Neural progenitor cell (in vitro differentiated cells): Measurements from ENCODE around the gene GP1BA. TPM values are rescaled to one million over a fixed set of nuclear protein-coding genes. Genes with fewer than 3 reads are reported as not detected.

ENCODE experiments used
- DNase-seq: peaks from one replicate; pipeline ENCODE4 v3.0.0-alpha.2; 2016; ENCODE audit warnings: low spot score
- H2AFZ ChIP-seq: fragments of 200-600 bp; sonication (generic); replicated peaks from 2 replicates; pipeline ENCODE4 v1.6.1; 2016; ENCODE audit warnings: antibody characterized with exemption
- H3F3A ChIP-seq: fragments of 200-600 bp; sonication (generic); 2 replicates; pipeline ENCODE4 v1.6.1; 2016; ENCODE audit warnings: antibody characterized with exemption, low read depth
- H3K27ac ChIP-seq: fragments of 200-600 bp; sonication (generic); 2 replicates; pipeline ENCODE4 v1.5.1; 2016; ENCODE audit warnings: mild to moderate bottlenecking
- H3K27me3 ChIP-seq: fragments of 200-600 bp; sonication (generic); 2 replicates; pipeline ENCODE4 v1.6.1; 2016; ENCODE audit warnings: mild to moderate bottlenecking, moderate library complexity
- H3K36me3 ChIP-seq: fragments of 200-600 bp; sonication (generic); 2 replicates; pipeline ENCODE4 v1.5.1; 2016
- H3K4me1 ChIP-seq: fragments of 200-600 bp; sonication (generic); 2 replicates; pipeline ENCODE4 v1.6.1; 2016; ENCODE audit warnings: mixed run types
- H3K4me2 ChIP-seq: fragments of 200-600 bp; sonication (generic); 2 replicates; pipeline ENCODE4 v1.6.1; 2016
- H3K4me3 ChIP-seq: fragments of 200-600 bp; sonication (generic); 2 replicates; pipeline ENCODE4 v1.5.1; 2016
- H3K79me2 ChIP-seq: fragments of 200-600 bp; sonication (generic); 2 replicates; pipeline ENCODE4 v1.6.1; 2016; ENCODE audit warnings: low read depth
- H3K9ac ChIP-seq: fragments of 200-600 bp; sonication (generic); 2 replicates; pipeline ENCODE4 v1.6.1; 2016
- H3K9me3 ChIP-seq: fragments of 200-600 bp; sonication (generic); 2 replicates; pipeline ENCODE4 v1.5.1; 2016; ENCODE audit warnings: low read depth
- H4K20me1 ChIP-seq: fragments of 200-600 bp; sonication (generic); 2 replicates; pipeline ENCODE4 v1.6.1; 2016; ENCODE audit warnings: low read depth
- H3K27ac Mint-ChIP-seq: 3 replicates; pipeline ENCODE4 v1.8.0; 2021; ENCODE audit warnings: mixed read lengths
- H3K27me3 Mint-ChIP-seq: 2 replicates; pipeline ENCODE4 v1.8.0; 2022; ENCODE audit warnings: low read depth, mild to moderate bottlenecking, inconsistent platforms, moderate library complexity, mixed read lengths; ENCODE audit not compliant: insufficient read depth
- H3K36me3 Mint-ChIP-seq: 3 replicates; pipeline ENCODE4 v1.8.0; 2021; ENCODE audit warnings: mixed read lengths
- H3K4me1 Mint-ChIP-seq: 3 replicates; pipeline ENCODE4 v1.8.0; 2021; ENCODE audit warnings: mixed read lengths
- H3K4me3 Mint-ChIP-seq: 3 replicates; pipeline ENCODE4 v1.8.0; 2021; ENCODE audit warnings: mild to moderate bottlenecking, moderate library complexity, mixed read lengths
- H3K9me3 Mint-ChIP-seq: 3 replicates; pipeline ENCODE4 v1.8.0; 2020; ENCODE audit warnings: mixed read lengths
- EZH2 ChIP-seq: fragments of 200-600 bp; sonication (generic); IDR thresholded peaks from 2 replicates; pipeline ENCODE4 v1.6.1; 2017; ENCODE audit warnings: antibody characterized with exemption, mild to moderate bottlenecking, moderate library complexity
- EZH2phosphoT487 ChIP-seq: fragments of 200-600 bp; sonication (generic); IDR thresholded peaks from 2 replicates; pipeline ENCODE4 v1.6.1; 2017; ENCODE audit warnings: antibody characterized with exemption
- total RNA-seq: library from RNA; depleted of rRNA; stranded (reverse); fragments of >200 nt; gene quantifications from 2 replicates; pipeline ENCODE4 v1.2.3, GENCODE V29; 2015; ENCODE audit warnings: low replicate concordance
- TF ChIP-seq, protein P1 (sequence below): fragments of 200-600 bp; sonication (generic); IDR thresholded peaks from 2 replicates; pipeline ENCODE4 v1.5.1; 2017; ENCODE audit warnings: antibody characterized with exemption, mild to moderate bottlenecking

The GP1BA gene
- total RNA-seq = not detected in 2 replicates

DNA sequence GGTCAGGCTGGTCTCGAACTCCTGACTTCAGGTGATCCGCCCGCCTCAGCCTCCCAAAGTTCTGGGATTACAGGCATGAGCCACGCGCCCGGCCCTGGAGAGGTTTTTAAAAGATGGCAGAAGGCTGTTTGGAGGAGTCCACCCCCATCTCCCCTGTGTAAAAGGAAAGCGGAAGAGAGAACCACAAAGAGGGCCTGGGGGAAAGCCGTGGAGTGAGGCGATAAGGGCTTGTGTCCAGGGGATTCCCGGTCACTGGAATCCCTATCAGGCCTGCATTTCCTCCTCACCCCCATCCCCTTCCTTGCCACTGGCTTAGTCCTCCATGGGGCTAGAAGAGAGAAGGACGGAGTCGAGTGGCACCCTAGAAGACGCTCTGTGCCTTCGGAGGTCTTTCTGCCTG, at the start of gene GP1BA:
GP1BA (plus strand) TSS at position 315 of the 400 bp plus-strand sequence. CDS start 328 bp downstream, outside the sequence.
- no peak for TF ChIP-seq EZH2phosphoT487
- TF ChIP-seq, protein P1, sequence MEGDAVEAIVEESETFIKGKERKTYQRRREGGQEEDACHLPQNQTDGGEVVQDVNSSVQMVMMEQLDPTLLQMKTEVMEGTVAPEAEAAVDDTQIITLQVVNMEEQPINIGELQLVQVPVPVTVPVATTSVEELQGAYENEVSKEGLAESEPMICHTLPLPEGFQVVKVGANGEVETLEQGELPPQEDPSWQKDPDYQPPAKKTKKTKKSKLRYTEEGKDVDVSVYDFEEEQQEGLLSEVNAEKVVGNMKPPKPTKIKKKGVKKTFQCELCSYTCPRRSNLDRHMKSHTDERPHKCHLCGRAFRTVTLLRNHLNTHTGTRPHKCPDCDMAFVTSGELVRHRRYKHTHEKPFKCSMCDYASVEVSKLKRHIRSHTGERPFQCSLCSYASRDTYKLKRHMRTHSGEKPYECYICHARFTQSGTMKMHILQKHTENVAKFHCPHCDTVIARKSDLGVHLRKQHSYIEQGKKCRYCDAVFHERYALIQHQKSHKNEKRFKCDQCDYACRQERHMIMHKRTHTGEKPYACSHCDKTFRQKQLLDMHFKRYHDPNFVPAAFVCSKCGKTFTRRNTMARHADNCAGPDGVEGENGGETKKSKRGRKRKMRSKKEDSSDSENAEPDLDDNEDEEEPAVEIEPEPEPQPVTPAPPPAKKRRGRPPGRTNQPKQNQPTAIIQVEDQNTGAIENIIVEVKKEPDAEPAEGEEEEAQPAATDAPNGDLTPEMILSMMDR = no peak
- no peak for TF ChIP-seq EZH2
- Histone ChIP-seq H3K27ac (no peak within 1 kb of the TSS), H3K4me2 (no peak within 1 kb of the TSS), H3K4me3 (no peak within 1 kb of the TSS), H3K79me2 (no peaks in the 10 kb centered on the region), H3K9me3 (no peaks in the 10 kb centered on the region), H3K27me3 (no peaks in the 10 kb centered on the region), H3K4me1 (no peaks in the 10 kb centered on the region), H3K36me3 (no peaks in the 10 kb centered on the region), H3K9ac (no peak within 1 kb of the TSS), H2AFZ (no peak within 1 kb of the TSS), H4K20me1 (no peaks in the 10 kb centered on the region), H3F3A (peaks cover 3% of the 10 kb centered on the region)
- no peak for DNase-seq
- Mint-ChIP-seq H3K4me3 (peak within 1 kb of the TSS; percentile 0), H3K4me1 (peaks cover 2% of the 10 kb centered on the region), H3K27me3 (peaks cover 6% of the 10 kb centered on the region), H3K27ac (peak within 1 kb of the TSS; percentile 88), H3K36me3 (peaks cover 22% of the 10 kb centered on the region), H3K9me3 (no peaks in the 10 kb centered on the region)

DNA sequence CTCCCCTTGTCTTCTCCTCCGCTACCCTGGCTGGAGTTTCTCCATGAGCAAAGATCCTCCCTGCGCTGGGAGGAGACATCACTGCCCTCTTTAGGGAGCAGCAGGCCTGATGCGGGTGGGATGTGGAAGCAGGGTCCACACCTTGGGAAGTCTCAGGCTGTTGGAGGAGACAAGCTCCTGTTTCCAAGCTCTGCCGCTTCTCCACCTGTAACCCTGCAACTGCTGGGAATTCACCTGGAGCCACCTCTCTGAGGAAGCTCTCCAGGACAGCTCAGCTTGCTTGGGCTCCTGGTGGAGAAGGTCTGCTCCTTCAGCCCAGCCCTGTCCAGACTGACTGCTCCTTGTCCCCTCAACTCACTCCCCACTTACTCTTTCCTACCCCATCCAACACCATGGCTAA, 47.6 kb upstream of the GP1BA start:
- Histone ChIP-seq H3K27ac (no peak overlapping the region), H3K9me3 (no peaks in the 10 kb centered on the region), H3K4me3 (no peak overlapping the region), H2AFZ (no peak overlapping the region), H3F3A (peaks cover 9% of the 10 kb centered on the region), H3K4me2 (no peak overlapping the region), H4K20me1 (peaks cover 3% of the 10 kb centered on the region), H3K27me3 (no peaks in the 10 kb centered on the region), H3K79me2 (no peaks in the 10 kb centered on the region), H3K4me1 (no peaks in the 10 kb centered on the region), H3K36me3 (no peaks in the 10 kb centered on the region), H3K9ac (no peak overlapping the region)
- TF ChIP-seq, protein P1 = no peak
- TF ChIP-seq EZH2phosphoT487 = no peak
- no peak for TF ChIP-seq EZH2
- no peaks in the 10 kb centered on the region for H3K9me3 Mint-ChIP-seq
- peaks cover 11% of the 10 kb centered on the region for H3K36me3 Mint-ChIP-seq
- H3K4me3 Mint-ChIP-seq = no peak overlapping the region
- H3K4me1 Mint-ChIP-seq = no peaks in the 10 kb centered on the region
- peaks cover 2% of the 10 kb centered on the region for H3K27me3 Mint-ChIP-seq
- no peak overlapping the region for H3K27ac Mint-ChIP-seq
- DNase-seq = no peak

DNA sequence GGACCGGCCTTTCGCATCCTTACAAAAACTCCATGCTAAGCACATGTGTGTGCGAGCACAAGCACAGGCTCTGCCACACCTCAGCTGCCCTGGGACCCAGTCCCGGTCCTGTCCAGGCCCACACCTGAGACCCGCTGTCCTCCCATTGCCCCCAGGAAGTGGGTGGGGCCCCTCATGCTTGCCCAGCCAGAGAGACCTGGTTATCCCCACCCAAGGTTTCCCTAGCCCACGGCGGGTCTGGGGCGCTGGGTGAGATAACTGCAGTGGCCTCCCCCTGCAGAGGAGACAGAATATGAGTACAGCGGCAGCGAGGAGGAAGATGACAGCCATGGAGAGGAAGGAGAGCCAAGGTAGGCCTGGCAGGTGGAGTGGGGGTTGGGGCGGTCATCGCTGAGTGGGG, 45.2 kb upstream of the GP1BA start:
- Histone ChIP-seq H3F3A (peaks cover 9% of the 10 kb centered on the region), H3K36me3 (no peaks in the 10 kb centered on the region), H2AFZ (no peak overlapping the region), H3K9me3 (no peaks in the 10 kb centered on the region), H3K4me3 (no peak overlapping the region), H3K4me2 (no peak overlapping the region), H3K27ac (no peak overlapping the region), H3K4me1 (no peaks in the 10 kb centered on the region), H3K79me2 (no peaks in the 10 kb centered on the region), H4K20me1 (peaks cover under 1% of the 10 kb centered on the region), H3K27me3 (no peaks in the 10 kb centered on the region), H3K9ac (no peak overlapping the region)
- TF ChIP-seq, protein P1 = no peak
- TF ChIP-seq EZH2phosphoT487 = no peak
- no peak for TF ChIP-seq EZH2
- Mint-ChIP-seq H3K36me3 (peaks cover 11% of the 10 kb centered on the region), H3K4me1 (no peaks in the 10 kb centered on the region), H3K9me3 (no peaks in the 10 kb centered on the region), H3K27ac (no peak overlapping the region), H3K27me3 (peaks cover under 1% of the 10 kb centered on the region), H3K4me3 (no peak overlapping the region)
- no peak for DNase-seq
